ENCODE data around the gene TCP11. TPM values are rescaled to one million over a fixed set of nuclear protein-coding genes. Genes with fewer than 3 reads are reported as not detected.

TCP11 gene
- total RNA-seq, 1 experiment from 2014 or later = not detected

- no peak for DNase-seq (ENCODE audit: low spot score)
Observed at GRCh38 chr6:35173044-35173426, 31.9 kb upstream of the TCP11 start.

GRCh38 chr6:35170891-35171290 lies 29.8 kb upstream of the TCP11 start:
- no peak for DNase-seq (ENCODE audit: low spot score)

- no peak for DNase-seq (ENCODE audit: low spot score)
Observed at GRCh38 chr6:35170166-35170565, 29.0 kb upstream of the TCP11 start.

- DNase-seq (ENCODE audit: low spot score) = no peak
Observed at GRCh38 chr6:35168461-35168861, 27.3 kb upstream of the TCP11 start.

GRCh38 chr6:35167505-35167904 lies 26.4 kb upstream of the TCP11 start:
- no peak for DNase-seq (ENCODE audit: low spot score)

- DNase-seq (ENCODE audit: low spot score) = peak; percentile 53
Observed at GRCh38 chr6:35166520-35166919, 25.4 kb upstream of the TCP11 start.

- DNase-seq (ENCODE audit: low spot score) = no peak
Observed at GRCh38 chr6:35166116-35166515, 25.0 kb upstream of the TCP11 start.

- peak; percentile 30 for DNase-seq (ENCODE audit: low spot score)
Observed at GRCh38 chr6:35165630-35166071, 24.5 kb upstream of the TCP11 start.

GRCh38 chr6:35164868-35165267 lies 23.7 kb upstream of the TCP11 start:
- DNase-seq (ENCODE audit: low spot score) = no peak

- DNase-seq (ENCODE audit: low spot score) = no peak
Observed at GRCh38 chr6:35164277-35164676, 23.1 kb upstream of the TCP11 start.

GRCh38 chr6:35163836-35164235 lies 22.7 kb upstream of the TCP11 start:
- DNase-seq (ENCODE audit: low spot score) = no peak

- no peak for DNase-seq (ENCODE audit: low spot score)
Observed at GRCh38 chr6:35161776-35162607, 20.9 kb upstream of the TCP11 start.

- no peak for DNase-seq (ENCODE audit: low spot score)
Observed at GRCh38 chr6:35161266-35161665, 20.1 kb upstream of the TCP11 start.

GRCh38 chr6:35160642-35161041 lies 19.5 kb upstream of the TCP11 start:
- no peak for DNase-seq (ENCODE audit: low spot score)

GRCh38 chr6:35158520-35158919 lies 17.4 kb upstream of the TCP11 start:
- no peak for DNase-seq (ENCODE audit: low spot score)

- no peak for DNase-seq (ENCODE audit: low spot score)
Observed at GRCh38 chr6:35154947-35155346, 13.8 kb upstream of the TCP11 start.

GRCh38 chr6:35154262-35154661 lies 13.1 kb upstream of the TCP11 start:
- DNase-seq (ENCODE audit: low spot score) = no peak

- no peak for DNase-seq (ENCODE audit: low spot score)
Observed at GRCh38 chr6:35152067-35152707, 11.0 kb upstream of the TCP11 start.

GRCh38 chr6:35151466-35151865 lies 10.3 kb upstream of the TCP11 start:
- DNase-seq (ENCODE audit: low spot score) = no peak

GRCh38 chr6:35149891-35150566 lies 8.9 kb upstream of the TCP11 start:
- DNase-seq (ENCODE audit: low spot score) = no peak

GRCh38 chr6:35148167-35148741 lies 7.1 kb upstream of the TCP11 start:
- DNase-seq (ENCODE audit: low spot score) = no peak

- DNase-seq (ENCODE audit: low spot score) = no peak
Observed at GRCh38 chr6:35147486-35147885, 6.3 kb upstream of the TCP11 start.
